ENCODE results near the gene SIN3A.

SIN3A gene

DNA sequence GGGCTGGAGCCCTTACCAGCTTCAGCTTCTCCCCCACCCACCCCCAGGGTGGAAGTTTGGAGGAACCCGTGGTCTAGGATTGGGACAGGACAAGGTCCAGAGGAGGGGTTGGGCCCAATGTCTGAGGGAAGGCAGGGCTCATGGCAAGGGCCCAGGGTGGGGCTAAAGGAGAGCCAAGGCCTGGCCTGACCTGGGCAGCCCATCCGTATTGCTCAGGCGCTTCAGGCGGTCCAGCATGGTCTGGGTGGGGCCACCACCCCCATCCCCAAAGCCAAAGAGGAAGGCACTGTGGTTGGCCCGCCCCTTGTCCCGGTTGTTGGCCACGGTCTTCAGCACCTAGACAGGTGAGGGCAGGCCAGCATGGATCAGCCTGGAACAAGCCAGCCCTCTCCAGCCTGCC lies 90.6 kb downstream of the SIN3A start:
- TF ChIP-seq TAF1 (IDR thresholded peaks at IDR 0.05; ENCODE audit: low read depth): no peak
- no peak for TF ChIP-seq FOXM1 (IDR thresholded peaks at IDR 0.05; ENCODE audit: borderline replicate concordance, low read depth)
- no peak for TF ChIP-seq CREB1 (IDR thresholded peaks at IDR 0.05; ENCODE audit: low read depth)
- TF ChIP-seq USF1 (IDR thresholded peaks at IDR 0.05): no peak
- no peak for TF ChIP-seq YY1 (IDR thresholded peaks at IDR 0.05; ENCODE audit: low read depth)
- TF ChIP-seq EP300 (IDR thresholded peaks at IDR 0.05; ENCODE audit: borderline replicate concordance): no peak
- TF ChIP-seq ZBTB7A (IDR thresholded peaks at IDR 0.05; ENCODE audit: low read depth): no peak
- no peak for TF ChIP-seq TCF12 (IDR thresholded peaks at IDR 0.05; ENCODE audit: low read depth)
- TF ChIP-seq RAD21 (IDR thresholded peaks at IDR 0.05; ENCODE audit: low read depth): no peak
- no peak for TF ChIP-seq TEAD4 (IDR thresholded peaks at IDR 0.05)
- TF ChIP-seq, protein P1, sequence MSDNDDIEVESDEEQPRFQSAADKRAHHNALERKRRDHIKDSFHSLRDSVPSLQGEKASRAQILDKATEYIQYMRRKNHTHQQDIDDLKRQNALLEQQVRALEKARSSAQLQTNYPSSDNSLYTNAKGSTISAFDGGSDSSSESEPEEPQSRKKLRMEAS (IDR thresholded peaks at IDR 0.05): no peak
- no peak for TF ChIP-seq EGR1 (IDR thresholded peaks at IDR 0.05)

GRCh38 chr15:75360391-75360790 lies 91.1 kb downstream of the SIN3A start:
- TF ChIP-seq FOXM1 (IDR thresholded peaks at IDR 0.05; ENCODE audit: borderline replicate concordance, low read depth) (no peak), TCF12 (IDR thresholded peaks at IDR 0.05; ENCODE audit: low read depth) (no peak)

DNA sequence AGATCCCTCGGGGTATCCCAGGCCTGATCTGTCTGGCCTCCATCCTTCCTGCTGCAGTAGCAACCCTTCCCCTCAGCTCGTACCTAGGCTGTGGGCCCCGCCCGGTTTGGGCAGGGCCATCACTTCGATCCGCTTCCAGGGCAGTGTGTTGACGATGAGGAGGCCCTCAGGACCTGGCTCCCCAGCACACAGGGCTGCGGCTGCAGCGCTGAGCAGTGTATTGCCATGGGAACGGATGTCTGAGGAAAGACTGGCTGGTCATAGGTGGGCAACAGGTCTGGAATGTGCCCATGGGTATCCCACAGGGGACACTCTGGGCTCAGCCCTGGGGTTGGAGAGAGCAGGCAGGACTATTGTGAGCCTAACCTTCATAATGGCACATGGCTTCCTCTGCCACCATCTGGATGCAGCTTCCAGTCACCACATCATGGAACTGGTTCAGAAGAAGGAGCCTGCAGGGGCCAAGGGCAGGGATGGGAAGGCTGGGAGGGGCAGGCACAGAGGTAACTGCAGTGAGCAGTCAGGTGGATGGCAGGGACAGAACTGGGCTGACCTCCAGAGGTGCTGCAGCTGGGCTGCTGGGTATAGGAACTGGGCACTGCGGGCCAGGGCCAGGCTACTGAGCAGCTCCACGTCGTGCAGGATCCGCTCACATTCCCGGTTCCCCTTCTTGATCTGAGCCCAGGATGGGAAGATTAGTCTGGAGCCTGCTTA lies 91.8 kb downstream of the SIN3A start:
- TF ChIP-seq YY1 (IDR thresholded peaks at IDR 0.05; ENCODE audit: low read depth) (no peak), RAD21 (IDR thresholded peaks at IDR 0.05; ENCODE audit: low read depth) (no peak)
- TF ChIP-seq, protein P1 (IDR thresholded peaks at IDR 0.05): no peak

DNA sequence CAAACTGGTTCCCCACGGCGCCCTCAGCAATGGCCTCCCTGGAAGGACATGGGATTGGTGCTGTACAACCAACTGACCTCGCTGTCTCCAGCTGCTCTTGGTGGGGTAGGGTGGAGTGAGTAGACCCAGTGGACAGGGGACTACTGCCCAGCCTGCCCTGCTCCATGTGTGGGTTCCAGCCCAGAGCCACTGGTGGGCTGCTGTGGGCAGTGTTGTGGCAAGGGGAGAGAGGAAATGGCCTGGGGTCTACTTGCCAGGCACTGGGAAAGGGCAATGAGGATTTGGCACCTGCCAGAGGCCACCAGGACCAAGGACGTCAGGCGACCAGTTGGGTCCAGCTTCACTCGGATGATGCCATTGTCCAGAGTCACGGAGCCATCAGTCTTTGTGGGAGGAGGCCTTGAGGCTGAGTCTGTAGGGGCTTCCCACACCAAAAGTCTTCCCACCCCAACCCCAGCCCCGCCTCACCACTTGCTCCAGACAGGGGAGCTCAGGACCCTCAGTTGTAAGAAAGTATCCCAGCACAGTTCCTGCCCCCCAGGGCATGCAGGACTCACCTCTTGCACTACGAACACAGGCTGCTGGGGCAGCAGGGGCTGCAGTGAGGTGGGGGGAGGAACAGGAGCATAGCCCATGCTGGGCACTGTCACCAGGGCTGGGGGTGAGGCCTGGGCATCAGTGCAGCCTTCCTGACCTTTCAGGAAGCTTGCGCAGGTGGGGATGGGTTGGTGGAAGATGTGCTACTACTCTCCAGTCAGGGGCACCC lies 92.5 kb downstream of the SIN3A start:
- TF ChIP-seq ZBTB7A (IDR thresholded peaks at IDR 0.05; ENCODE audit: low read depth) (no peak), TEAD4 (IDR thresholded peaks at IDR 0.05) (no peak), RAD21 (IDR thresholded peaks at IDR 0.05; ENCODE audit: low read depth) (no peak), TCF12 (IDR thresholded peaks at IDR 0.05; ENCODE audit: low read depth) (no peak), CEBPB (IDR thresholded peaks at IDR 0.05) (no peak), YY1 (IDR thresholded peaks at IDR 0.05; ENCODE audit: low read depth) (no peak), USF1 (IDR thresholded peaks at IDR 0.05) (no peak), EP300 (IDR thresholded peaks at IDR 0.05; ENCODE audit: borderline replicate concordance) (no peak), TAF1 (IDR thresholded peaks at IDR 0.05; ENCODE audit: low read depth) (no peak), NFIC (IDR thresholded peaks at IDR 0.05) (no peak), CREB1 (IDR thresholded peaks at IDR 0.05; ENCODE audit: low read depth) (no peak), EGR1 (IDR thresholded peaks at IDR 0.05) (no peak)
- TF ChIP-seq, protein P1 (IDR thresholded peaks at IDR 0.05): no peak
- TF ChIP-seq, protein P2, sequence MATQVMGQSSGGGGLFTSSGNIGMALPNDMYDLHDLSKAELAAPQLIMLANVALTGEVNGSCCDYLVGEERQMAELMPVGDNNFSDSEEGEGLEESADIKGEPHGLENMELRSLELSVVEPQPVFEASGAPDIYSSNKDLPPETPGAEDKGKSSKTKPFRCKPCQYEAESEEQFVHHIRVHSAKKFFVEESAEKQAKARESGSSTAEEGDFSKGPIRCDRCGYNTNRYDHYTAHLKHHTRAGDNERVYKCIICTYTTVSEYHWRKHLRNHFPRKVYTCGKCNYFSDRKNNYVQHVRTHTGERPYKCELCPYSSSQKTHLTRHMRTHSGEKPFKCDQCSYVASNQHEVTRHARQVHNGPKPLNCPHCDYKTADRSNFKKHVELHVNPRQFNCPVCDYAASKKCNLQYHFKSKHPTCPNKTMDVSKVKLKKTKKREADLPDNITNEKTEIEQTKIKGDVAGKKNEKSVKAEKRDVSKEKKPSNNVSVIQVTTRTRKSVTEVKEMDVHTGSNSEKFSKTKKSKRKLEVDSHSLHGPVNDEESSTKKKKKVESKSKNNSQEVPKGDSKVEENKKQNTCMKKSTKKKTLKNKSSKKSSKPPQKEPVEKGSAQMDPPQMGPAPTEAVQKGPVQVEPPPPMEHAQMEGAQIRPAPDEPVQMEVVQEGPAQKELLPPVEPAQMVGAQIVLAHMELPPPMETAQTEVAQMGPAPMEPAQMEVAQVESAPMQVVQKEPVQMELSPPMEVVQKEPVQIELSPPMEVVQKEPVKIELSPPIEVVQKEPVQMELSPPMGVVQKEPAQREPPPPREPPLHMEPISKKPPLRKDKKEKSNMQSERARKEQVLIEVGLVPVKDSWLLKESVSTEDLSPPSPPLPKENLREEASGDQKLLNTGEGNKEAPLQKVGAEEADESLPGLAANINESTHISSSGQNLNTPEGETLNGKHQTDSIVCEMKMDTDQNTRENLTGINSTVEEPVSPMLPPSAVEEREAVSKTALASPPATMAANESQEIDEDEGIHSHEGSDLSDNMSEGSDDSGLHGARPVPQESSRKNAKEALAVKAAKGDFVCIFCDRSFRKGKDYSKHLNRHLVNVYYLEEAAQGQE (IDR thresholded peaks at IDR 0.05; ENCODE audit: low read depth): no peak

- no peak for TF ChIP-seq CREB1 (IDR thresholded peaks at IDR 0.05; ENCODE audit: low read depth)
- no peak for TF ChIP-seq ZBTB7A (IDR thresholded peaks at IDR 0.05; ENCODE audit: low read depth)
- TF ChIP-seq RAD21 (IDR thresholded peaks at IDR 0.05; ENCODE audit: low read depth): no peak
- TF ChIP-seq TAF1 (IDR thresholded peaks at IDR 0.05; ENCODE audit: low read depth): no peak
- no peak for TF ChIP-seq NFIC (IDR thresholded peaks at IDR 0.05)
- TF ChIP-seq TCF12 (IDR thresholded peaks at IDR 0.05; ENCODE audit: low read depth): no peak
- TF ChIP-seq YY1 (IDR thresholded peaks at IDR 0.05; ENCODE audit: low read depth): no peak
- TF ChIP-seq, protein P1 (IDR thresholded peaks at IDR 0.05): no peak
- TF ChIP-seq EGR1 (IDR thresholded peaks at IDR 0.05): no peak
- TF ChIP-seq FOXM1 (IDR thresholded peaks at IDR 0.05; ENCODE audit: borderline replicate concordance, low read depth): no peak
- TF ChIP-seq USF1 (IDR thresholded peaks at IDR 0.05): no peak
- TF ChIP-seq EP300 (IDR thresholded peaks at IDR 0.05; ENCODE audit: borderline replicate concordance): no peak
- TF ChIP-seq, protein P2 (IDR thresholded peaks at IDR 0.05; ENCODE audit: low read depth): no peak
- TF ChIP-seq TEAD4 (IDR thresholded peaks at IDR 0.05): no peak
- TF ChIP-seq CEBPB (IDR thresholded peaks at IDR 0.05): no peak
These were observed 93.4 kb downstream of the SIN3A start for GRCh38 chr15:75357976-75358673.

All from Ishikawa (cell line).